ENCODE data around the gene GALNTL6.

DNA sequence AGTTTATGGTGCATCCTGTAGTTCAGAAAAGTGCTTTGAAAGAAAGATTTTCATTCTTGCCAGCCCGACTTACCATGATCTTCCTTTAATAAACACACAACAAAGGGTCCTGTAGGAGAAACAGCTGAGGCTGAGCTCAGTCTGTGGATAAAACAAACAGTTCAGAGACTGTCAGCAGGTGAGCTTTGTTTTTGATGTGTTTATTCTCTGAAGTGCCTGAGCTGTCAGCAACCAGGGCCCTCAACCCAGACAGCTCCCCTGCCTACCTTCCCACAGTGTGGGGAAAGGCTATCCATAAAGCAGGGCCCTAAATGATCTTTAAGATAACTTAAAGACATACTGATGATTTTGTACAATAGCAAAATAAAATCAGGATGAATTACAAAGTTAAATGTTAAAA is 896.2 kb downstream of the GALNTL6 start:
- TF ChIP-seq CTCF (IDR thresholded peaks at IDR 0.05; ENCODE audit: extremely low read depth in 1 of 2, insufficient read depth in 1 of 2, low read depth in 1 of 2, low read length in 2 of 2) (no peak), EZH2 (IDR thresholded peaks at IDR 0.05; ENCODE audit: borderline replicate concordance, low read depth, low read length, severe bottlenecking) (no peak), POLR2AphosphoS5 (IDR thresholded peaks at IDR 0.05; ENCODE audit: insufficient read depth, low read depth, low read length) (no peak)

Measured in endothelial cell of umbilical vein (primary cell).